ENCODE data around the gene LIFR. TPM values are rescaled to one million over a fixed set of nuclear protein-coding genes. Genes with fewer than 3 reads are reported as not detected.

Gene LIFR
- total RNA-seq, 1 experiment from 2014 or later: 7.8 TPM

DNA sequence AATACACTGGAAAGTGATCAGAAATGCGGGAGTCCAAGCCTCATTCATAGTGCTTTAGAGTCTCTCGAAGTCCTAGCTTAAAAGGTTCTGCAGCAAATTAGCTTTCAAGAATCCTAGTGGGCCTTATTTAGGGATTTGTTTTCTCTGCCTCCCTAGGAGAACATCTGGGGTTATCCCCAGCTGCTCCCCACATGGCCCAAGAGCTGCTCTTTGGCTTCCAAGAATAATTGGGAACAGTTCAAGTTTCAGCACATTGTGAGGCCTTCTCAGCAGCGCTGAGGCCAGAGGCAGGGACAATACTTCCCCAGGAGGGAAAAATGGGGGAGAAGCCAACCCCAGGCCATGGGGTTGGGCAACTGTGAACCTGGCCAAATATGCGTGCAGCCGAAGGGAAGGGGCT, 108.7 kb downstream of the LIFR start:
- Histone ChIP-seq H2AFZ (ENCODE audit: low read length) (no peak overlapping the region), H4K5ac (ENCODE audit: insufficient read length, low read depth, low read length) (no peak overlapping the region), H3K4me1 (ENCODE audit: insufficient read depth, low read length) (no peaks in the 10 kb centered on the region), H3K9me3 (ENCODE audit: control insufficient read depth, low read depth, low read length) (no peaks in the 10 kb centered on the region), H4K8ac (replicated peaks; ENCODE audit: insufficient read length, low read depth, low read length) (no peak overlapping the region), H2BK120ac (ENCODE audit: low read depth, low read length, poor library complexity, severe bottlenecking) (no peak overlapping the region), H3K14ac (ENCODE audit: insufficient read depth, low read length) (no peak overlapping the region), H3K18ac (ENCODE audit: insufficient read length, low read depth, low read length) (no peak overlapping the region), H2BK20ac (ENCODE audit: low read depth, low read length, poor library complexity, severe bottlenecking) (no peak overlapping the region), H3K56ac (ENCODE audit: insufficient read length, low read depth, low read length) (no peak overlapping the region), H4K20me1 (ENCODE audit: control insufficient read depth, insufficient read depth, insufficient read length) (no peaks in the 10 kb centered on the region), H3K4ac (ENCODE audit: low read depth, low read length) (no peak overlapping the region), H2BK12ac (ENCODE audit: insufficient read length, low read depth, low read length) (no peak overlapping the region), H3K4me2 (ENCODE audit: insufficient read depth, insufficient read length, low read length) (no peak overlapping the region), H2AK5ac (ENCODE audit: insufficient read length, low read length) (no peak overlapping the region), H3K9ac (ENCODE audit: extremely low read depth, insufficient read length, low read length) (no peak overlapping the region), H3T11ph (ENCODE audit: low read length) (no peak overlapping the region), H3K23ac (ENCODE audit: insufficient read length, low read depth, low read length) (no peak overlapping the region), H3K79me1 (ENCODE audit: insufficient read depth, low read depth, low read length, poor library complexity, severe bottlenecking) (no peaks in the 10 kb centered on the region), H3K79me2 (ENCODE audit: insufficient read depth, low read length) (no peaks in the 10 kb centered on the region), H3K27ac (ENCODE audit: insufficient read length, low read depth, low read length) (no peak overlapping the region), H2BK5ac (ENCODE audit: insufficient read length, low read length) (no peak overlapping the region), H3K23me2 (ENCODE audit: insufficient read length, low read depth, low read length, poor library complexity, severe bottlenecking) (no peaks in the 10 kb centered on the region), H2BK15ac (ENCODE audit: low read depth, low read length) (no peak overlapping the region), H3K27me3 (ENCODE audit: insufficient read depth, low read length) (no peaks in the 10 kb centered on the region), H4K91ac (ENCODE audit: insufficient read length, low read depth, low read length) (no peak overlapping the region)
- no peak overlapping the region for H3K27ac Mint-ChIP-seq
- H3K9me3 Mint-ChIP-seq: no peaks in the 10 kb centered on the region; a peak in 2 of 5 replicates
- TF ChIP-seq, protein P1, sequence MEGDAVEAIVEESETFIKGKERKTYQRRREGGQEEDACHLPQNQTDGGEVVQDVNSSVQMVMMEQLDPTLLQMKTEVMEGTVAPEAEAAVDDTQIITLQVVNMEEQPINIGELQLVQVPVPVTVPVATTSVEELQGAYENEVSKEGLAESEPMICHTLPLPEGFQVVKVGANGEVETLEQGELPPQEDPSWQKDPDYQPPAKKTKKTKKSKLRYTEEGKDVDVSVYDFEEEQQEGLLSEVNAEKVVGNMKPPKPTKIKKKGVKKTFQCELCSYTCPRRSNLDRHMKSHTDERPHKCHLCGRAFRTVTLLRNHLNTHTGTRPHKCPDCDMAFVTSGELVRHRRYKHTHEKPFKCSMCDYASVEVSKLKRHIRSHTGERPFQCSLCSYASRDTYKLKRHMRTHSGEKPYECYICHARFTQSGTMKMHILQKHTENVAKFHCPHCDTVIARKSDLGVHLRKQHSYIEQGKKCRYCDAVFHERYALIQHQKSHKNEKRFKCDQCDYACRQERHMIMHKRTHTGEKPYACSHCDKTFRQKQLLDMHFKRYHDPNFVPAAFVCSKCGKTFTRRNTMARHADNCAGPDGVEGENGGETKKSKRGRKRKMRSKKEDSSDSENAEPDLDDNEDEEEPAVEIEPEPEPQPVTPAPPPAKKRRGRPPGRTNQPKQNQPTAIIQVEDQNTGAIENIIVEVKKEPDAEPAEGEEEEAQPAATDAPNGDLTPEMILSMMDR (conservative IDR thresholded peaks at IDR 0.05): no peak
- no peak for DNase-seq
- no peak overlapping the region for H3K4me3 Mint-ChIP-seq
- H3K36me3 Mint-ChIP-seq (ENCODE audit: insufficient read depth in 1 of 3, low read depth in 3 of 3): no peaks in the 10 kb centered on the region
- H3K27me3 Mint-ChIP-seq (ENCODE audit: low read depth): peaks cover 4% of the 10 kb centered on the region
- WGBS (ENCODE audit: extremely low coverage, insufficient read length, low lambda C conversion rate): no CpG with 5 or more reads among the region's 5 CpGs
- 0 out of 4 replicates have a peak, but pooled peaks cover 0 to 5% of the 10 kb centered on the region in 2 experiments for H3K4me1 Mint-ChIP-seq

Measured in H9 (cell line).